NOMO-1 (cell line): ENCODE data around the gene CABP1.
A peak's percentile ranks its signal among the peaks of the same experiment; 100 is the strongest.
"Not testable (repeated sequence)": the region's sequence is repeated elsewhere in the genome, so short reads cannot be mapped to it uniquely, and the experiment has no call there.

Experiments
- DNase-seq, 2 experiments: peaks; one replicate each; lab custom pipeline; 2025; ENCODE audit not compliant: unreplicated experiment in 2 of 2; lab: John Stamatoyannopoulos, UW

Gene CABP1

DNA sequence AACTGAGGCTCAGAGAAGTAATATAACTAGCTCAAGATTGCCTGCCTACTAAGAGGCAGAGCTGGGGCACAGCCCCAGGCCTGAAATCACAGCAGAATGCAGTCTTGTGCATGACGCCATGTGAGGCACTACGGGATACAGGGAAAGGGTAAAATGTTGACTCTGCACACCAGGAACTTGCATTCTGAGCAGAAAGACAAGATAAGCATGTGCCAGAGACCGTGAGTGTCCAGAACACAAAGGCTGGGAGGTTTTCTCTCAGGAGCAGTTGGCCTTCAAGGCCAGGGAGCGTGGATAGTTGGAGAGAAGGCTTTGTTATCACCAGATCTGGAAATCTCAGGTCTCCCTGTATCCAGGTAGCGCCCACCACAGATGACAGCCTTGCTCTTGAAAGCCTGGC lies 23.3 kb downstream of the CABP1 start:
- no peak for DNase-seq

DNA sequence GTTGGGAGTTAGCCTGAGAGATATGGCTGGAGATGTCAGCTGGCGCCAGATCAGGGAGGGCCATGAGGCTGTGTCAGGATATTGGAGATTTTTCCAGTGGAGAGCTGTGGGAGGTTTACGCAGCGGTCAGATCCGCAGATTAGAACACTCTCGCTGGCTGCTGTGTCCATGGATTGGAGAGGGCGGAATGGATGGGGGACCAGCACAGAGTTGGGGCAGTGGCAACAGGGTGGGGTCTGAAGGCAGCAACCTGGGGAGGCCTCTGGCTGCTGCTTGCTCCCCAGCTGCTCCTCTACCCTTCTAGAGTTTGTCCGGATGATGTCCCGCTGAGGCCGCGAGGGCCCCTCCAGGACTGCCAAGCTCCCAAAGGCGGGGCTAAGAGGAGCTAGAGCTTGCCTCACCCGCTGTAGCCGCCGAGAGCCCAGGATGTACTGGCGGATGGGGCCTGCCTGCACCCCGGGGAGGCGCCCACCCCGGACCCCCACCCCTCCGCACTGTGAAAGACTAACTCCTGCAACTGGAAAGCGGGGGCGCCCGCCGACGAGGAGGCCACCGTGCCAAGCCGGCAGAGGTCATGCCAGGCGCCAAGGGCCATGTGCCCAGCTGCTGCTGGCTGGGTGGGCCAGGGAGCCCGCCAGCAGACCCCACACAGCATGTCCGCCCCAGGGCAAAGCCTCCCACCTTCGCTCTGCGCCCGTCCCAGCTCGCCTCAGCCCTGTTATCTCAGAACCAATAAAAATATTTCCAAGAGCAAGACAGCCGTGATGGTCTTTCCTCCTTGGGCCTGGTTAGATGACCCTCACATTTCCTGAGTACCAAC lies 26.4 kb downstream of the CABP1 start:
- no peak for DNase-seq

DNA sequence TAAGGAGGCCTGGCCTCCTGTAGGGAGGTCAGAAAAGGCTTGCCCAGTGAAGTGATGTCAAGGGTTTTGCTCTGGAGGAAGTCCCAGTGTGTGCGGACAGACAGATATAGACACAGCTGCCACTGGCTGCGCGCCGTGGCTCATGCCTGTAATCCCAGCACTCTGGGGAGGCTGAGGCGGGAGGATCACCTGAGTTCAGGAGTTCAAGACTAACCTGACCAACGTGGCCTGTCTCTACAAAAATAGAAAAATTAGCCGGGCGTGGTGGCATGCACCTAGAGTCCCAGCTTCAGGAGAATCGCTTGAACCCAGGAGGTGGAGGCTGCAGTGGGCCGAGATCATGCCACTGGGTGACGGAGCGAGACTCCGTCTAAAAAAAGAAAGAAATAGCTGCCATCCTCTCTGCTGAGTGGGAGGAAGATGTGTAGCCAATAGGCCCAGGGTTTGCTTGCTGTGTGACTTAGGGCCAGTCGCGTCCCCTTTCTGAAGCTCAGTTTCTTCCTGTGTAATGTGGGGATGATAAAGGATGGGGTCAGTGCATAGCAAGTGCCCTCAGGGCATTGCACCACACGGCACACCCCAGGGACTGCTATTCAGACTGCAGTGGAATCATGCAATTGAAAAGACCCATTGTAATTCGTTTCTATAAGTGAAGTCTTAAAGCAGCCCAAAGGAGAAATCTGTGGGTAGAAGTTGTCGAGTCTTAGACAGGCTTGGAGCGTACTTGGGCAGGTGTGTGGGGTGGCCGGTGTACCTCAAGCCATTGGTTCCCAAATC lies 27.9 kb downstream of the CABP1 start:
- no peak for DNase-seq

DNA sequence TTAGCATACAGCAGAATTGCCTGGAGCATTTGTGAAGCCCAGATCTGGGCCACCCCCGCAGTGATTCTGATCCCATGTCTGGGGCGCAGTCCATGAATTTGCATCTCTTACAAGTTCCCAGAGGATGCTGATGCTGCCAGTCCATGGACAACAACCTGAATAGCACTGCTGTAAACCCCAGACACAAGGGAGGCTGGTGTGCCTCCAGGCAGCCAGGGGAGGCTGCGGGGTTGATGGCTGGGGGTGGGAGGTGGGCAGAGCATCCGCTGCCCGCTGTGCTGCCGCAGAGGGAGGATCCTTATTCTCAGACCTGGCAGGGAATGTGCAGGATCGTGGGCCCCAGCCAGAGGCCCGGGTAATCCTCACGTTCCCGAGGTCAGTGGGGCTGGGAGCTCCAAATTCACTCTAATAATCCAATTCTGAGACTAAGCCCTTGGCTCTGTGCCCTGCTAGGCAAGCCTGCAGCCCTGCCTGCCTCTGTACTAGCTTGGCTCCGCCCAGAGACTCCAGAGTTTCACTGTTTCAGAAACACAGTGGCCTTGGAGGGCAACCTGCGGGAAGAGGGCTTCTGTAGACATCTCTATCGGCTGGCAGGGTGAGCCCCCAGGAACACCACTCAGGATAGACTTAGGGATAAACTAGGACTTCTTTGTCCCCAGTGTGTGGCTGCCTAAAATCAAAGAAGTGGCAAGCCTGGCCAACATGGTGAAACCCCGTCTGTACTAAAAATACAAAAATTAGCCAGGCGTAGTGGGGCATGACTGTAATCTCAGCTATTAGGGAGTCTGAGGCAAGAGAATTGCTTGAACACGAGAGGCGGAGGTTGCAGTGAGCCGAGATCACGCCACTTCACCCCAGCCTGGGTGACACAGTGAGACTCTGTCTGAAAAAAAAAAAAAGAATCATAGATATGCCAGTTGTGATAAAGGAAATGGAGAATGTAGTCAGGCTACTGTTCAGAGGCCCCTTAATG lies 28.7 kb downstream of the CABP1 start:
- no peak for DNase-seq

DNA sequence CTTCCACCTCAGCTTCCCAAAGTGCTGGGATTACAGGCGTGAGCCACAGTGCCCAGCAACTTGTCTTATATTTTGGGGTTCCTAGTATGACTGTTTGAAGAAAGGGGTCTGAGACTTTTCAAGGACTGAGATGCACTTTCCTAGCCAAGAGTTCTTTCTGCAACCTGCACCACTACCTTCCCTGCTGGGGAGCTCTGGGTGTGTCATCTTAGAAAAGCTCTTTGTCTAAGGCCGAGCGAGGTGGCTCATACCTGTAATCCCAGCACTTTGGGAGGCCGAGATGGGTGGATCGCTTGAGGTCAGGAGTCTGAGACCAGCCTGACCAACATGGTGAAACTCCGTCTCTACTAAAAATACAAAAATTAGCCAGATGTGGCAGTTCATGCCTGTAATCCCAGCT lies 29.8 kb downstream of the CABP1 start:
- not testable (repeated sequence) for DNase-seq

DNA sequence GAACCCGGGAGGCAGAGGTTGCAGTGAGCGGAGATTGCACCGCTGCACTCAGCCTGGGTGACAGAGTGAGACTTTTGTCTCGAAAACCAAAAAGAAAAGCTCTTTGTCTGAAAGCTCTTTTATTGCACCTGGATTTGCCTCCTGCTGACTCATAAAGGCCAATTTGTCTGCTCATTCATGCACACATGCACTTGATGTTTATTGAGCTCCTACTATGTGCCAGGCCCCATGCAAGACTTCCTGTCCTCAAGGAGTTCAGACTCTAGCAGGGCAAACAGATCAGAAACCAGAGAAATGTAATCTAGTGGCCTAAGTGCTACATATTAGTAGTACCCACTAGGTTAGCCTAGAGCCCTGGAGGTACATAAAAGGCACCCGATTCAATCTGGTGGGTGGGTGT lies 30.2 kb downstream of the CABP1 start:
- DNase-seq: no peak

DNA sequence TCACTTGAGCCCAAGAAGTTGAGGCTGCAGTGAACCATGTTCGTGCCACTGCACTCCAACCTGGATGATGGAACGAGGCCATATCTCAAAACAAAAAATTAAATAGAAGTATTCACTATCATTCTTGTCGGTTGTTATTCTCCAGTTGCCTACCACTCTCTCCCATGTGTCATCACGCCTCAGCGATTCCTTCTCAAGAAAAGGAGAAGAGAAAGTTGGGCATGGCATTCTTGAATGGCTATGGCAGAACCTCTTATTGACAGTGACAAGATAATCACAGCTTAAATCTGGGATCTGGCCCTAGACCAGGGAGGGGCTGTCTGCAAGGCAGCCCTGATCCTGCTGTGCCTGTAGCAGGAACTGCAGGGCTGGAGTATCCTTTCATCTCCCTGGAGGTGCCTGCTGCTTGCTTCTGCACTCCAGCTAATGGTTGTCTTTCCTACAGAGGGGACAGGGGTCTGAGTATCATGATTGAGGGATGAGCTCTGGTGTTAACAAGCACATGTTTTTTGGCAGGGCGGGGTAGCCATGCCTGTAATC lies 33.7 kb downstream of the CABP1 start:
- DNase-seq: peak; percentile 56 to 62

DNA sequence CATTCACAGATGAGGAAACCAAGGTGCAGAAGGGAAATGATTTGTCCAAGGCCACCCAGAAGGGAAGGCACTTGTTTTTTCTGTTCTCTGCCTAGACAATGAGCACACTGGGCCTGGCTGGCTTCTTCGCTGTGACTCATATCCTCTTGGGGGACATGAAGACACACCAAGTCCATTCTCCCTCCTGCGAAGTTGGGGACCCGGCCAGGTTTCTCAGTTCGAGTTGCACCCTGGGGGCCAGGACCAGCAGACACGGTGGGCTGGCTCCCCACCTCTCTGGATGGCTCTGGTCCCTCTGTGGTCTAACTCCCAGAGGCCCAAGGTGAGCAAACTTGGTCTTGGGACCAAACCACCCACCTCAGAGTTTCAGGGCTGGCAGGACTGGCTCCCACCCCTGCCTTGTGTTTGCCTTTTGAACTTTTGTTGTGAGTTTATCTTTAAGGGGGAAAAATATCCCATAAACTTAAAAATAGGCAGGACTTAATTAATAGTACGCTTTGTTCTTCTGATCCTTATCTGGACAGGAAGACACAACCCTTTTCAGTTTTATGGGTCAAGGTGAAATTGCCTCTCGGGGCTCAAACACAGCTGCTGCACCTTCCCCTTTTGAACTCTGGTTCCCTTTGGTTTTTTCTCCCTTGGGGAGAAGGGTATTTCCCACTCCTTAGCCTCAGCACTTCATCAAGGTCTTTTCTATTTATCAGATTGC lies 37.5 kb downstream of the CABP1 start:
- DNase-seq: peak; percentile 14 to 61

DNA sequence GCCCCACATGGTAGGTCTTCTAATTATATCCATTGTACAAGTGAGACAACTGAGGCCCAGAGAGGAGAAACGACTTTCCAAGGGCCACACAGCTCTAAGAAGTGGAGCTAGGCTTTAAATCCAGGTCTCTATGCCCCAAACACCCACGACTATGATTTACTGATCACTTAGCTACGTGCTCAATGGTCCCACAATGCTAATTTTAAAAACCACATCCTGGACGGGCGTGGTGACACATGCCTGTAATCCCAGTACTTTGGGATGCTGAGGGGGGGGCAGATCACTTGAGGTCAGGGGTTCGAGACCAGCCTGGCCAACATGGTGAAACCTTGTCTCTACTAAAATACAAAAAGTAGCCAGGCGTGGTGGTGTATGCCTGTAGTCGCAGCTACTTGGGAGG lies 38.1 kb downstream of the CABP1 start:
- DNase-seq: peak in 1 of 2 experiments; percentile 21

DNA sequence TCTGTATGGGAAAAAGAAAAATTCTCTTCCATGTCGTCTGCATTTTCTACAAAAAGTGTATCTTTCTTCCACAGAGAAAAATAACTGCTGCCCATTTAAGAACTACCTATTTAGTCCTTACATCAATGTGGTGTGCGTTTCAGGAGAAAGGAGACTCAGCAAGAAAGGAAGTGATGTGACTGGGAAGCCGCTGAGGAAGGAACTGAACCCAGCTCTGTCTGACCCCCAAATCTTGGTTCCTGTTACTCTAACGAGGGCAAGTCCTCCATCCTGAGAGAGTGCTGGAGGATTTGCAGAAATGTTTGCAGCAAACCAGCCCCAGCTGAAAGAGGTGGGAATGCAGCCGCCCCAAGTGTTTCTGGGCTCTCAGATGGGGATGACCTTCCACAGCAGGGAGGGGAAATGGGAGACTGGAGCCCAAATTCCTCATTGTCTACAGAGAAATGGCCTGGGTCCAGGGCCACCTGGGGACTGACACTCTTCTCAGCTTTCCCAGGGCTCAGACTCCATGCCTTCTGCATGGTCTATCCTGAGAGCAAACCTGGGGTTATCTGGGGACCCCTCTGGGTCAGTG lies 39.8 kb downstream of the CABP1 start:
- peak; percentile 15 to 33 for DNase-seq

DNA sequence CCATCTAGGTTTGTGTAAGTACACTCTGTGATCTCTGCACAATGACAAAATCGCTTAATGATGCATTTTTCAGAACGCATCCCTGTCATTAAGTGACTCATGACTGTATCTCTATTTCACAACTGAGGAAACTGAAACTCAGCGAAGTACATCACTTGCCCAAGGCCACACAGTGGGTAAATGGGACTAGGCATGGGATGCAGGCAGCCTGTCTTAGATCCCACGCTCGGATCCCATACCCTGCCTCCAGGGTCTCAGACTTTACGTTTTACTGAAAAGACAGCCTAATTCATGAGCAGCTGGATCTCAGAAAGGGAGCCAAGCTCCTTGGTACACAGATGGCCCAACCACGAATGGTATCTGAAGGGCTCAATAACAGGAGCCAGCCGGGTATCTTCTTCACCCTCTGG lies 44.1 kb downstream of the CABP1 start:
- peak; percentile 81 to 96 for DNase-seq

DNA sequence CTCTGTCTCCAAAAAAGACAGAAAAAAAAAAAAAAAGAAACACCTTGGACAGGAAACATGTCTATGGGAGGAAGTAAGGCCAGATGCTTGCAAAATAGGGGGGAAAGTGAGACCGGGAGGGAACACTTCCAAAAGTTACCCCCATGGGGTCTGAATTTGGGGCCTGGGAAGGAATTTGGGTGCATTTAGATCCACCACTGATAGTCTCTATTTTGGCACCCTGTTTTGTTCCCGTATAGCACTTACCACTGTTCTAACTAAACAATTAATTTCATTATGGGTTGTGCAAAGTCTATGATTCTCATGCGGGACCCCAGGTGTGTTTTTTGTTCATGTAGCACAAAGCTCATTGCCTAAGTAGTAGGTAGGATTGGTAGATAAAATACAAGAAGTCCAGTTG lies 45.1 kb downstream of the CABP1 start:
- DNase-seq: no peak

DNA sequence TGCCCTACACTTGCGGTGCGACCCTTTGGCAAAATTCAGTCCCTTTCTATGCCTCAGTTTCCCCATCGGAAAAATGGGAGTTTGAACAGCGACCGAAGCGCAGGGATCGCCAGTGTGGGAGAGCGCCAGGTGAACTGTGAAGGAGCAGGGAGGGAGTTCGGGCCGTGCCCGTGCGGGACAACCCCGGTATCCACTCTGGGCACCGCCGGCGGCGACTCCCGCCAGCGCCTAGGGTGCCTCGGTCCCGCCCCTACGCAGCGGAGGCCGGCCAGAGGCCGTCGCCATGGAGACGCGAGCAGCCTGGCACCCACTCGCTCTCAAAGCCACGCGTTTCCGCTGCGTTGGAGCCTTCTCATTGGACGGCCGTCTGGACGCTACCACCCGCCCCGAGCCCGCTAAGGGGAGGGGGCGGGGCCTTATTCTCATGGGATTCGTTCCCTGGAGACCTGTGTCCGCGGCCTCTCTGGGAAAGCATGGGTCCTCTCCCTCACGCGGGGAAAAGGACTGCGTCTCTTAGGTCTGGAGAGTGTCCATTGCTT lies 45.8 kb downstream of the CABP1 start:
- DNase-seq: peak; percentile 97

DNA sequence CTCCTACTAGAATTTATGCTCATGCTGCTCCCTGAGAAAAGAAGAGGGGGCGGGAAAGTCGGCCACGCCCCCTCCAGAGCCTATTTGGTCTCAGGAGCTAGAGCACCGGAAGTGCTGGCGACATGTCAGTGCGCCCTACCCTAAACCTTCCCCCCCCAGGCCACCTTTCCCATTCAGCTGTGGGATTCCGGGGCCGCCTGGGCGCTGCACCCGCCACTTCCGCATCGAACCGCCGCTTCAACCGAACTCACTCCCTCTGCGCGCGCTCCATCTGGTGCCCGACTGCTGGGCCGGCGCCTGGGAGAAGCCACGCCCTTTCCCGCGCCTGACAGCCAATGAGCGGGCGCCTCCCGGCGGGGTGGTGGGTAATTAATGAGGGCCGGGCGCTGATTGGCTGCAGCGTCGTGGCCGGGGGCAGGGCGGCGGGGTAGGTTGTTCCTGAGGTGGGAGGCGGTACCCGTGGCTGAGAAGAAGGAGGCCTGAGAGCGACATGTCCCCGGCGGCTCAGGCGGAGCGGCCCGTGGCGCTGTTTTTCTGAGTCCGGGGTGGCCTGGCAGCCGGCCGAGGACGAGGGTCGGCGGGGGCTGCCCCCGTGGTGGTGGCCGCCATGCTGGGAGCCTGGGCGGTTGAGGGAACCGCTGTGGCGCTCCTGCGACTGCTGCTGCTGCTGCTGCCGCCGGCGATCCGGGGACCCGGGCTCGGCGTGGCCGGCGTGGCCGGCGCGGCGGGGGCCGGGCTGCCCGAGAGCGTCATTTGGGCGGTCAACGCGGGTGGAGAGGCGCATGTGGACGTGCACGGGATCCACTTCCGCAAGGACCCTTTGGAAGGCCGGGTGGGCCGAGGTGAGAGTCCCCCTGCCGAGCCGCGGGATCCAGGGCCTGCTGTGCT lies 46.5 kb downstream of the CABP1 start, which contains the start of gene MLEC:
TSS of gene MLEC (plus strand) at position 460 of the 888 bp plus-strand sequence. CDS start at position 608, 148 bp downstream.
- DNase-seq: peak; percentile 98 to 99

DNA sequence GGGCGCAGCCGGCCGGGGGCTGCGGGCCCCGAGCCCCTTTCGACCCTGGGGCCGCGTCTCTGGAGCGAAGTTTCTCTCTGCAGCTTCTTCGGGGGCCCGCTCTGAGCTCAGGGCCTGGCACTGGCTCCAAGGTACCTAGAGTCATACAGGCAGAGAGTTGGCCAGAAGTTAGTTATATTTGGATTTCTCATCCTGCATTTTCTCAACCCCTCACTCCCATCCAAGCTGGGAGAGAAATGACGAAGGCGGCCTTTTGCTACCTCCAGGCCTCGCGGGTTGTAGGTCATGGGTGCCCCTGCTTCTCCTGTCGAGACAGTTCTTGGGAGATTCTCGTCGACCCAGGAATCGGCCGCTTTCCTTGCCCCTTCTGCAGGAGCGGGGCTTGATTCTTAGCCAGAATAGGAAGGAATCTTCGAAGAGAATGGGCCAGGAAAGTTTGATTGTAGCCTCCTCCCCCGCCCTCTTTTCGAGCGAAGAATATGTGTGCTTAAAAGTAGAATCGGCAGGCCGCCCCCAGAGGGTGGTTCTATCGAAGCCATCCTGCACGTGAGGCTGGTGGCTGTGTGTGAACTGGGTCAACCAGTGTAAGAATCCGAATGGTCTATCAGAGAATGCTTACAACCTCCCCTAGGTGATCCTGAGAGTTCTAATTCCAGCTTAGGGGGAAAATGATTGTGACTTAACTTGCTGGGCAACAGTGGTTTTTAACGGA lies 47.3 kb downstream of the CABP1 start:
- DNase-seq: peak in 1 of 2 experiments; percentile 35

DNA sequence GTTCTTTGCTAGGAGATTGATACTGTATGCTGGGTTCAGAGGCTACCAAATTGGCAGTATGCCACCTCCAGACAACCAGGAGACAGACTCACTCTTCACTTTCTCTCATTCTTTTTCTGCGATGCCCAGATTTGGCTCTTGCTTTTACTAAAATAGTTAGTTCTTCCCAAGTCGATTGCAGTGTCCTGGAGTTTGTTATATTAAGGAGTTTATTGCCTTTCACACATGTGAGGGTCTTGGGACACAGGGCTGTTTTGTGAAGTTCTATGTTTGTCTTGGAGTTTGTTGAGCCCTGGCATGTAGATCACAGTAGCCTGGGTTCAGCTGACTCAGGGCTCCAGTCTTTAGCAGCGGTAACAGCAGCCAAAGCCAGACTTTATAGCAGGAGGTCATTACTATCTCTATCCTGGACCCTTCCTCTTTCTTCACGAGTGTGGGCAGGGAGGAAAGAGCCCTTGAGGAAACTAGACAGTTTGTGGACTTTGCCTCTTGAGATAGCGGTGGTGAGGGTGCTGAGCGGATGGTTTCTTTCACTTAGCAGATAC lies 48.2 kb downstream of the CABP1 start:
- DNase-seq: peak; percentile 43 to 73

DNA sequence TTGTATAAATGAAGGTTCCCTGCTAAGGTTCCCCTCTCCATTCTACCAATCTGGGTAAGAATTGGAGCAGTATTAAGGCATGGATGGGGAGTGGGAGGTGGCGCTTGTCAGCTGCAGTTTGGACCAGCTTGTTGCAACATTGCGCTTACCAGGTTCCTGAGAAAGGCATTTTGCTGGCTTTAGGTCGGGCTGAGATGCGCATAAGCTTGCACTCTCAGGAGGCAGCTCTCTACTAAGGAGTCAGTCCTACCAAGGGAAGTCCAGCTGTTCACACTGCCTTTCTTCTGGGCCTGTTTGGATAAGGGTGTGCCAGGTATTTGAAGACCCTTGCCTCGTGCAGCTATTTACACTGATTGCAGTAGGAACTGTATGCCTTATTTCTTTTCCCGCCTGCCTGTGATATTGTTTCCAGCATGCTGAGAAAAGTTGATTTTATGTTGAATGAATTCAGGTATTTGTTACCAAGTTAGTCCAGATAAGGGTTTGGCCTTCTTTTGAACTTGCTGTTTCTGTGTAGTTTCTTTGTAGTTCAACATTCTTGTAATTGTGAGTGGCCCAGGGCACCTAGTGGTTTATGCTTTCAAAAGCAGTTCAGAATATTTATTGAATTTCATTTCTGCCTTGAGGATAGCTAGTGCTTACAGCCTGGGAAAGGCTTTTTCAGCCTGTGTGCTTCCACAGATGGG lies 49.1 kb downstream of the CABP1 start:
- DNase-seq: peak in 1 of 2 experiments; percentile 11
